ENCODE measurements around the gene KIF5A.
A peak's percentile ranks its signal among the peaks of the same experiment; 100 is the strongest.
"Not testable (repeated sequence)": the region's sequence is repeated elsewhere in the genome, so short reads cannot be mapped to it uniquely, and the experiment has no call there.

KIF5A gene

GRCh38 chr12:57584690-57585089 lies 34.8 kb downstream of the KIF5A start:
- DNase-seq (ENCODE audit: low read depth), result no peak
- no peak overlapping the region for H3K4me3 ChIP-seq (ENCODE audit: low read depth, low read length)
- TF ChIP-seq CTCF (IDR thresholded peaks at IDR 0.05; ENCODE audit: low read depth, low read length), result no peak
- TF ChIP-seq MAX (IDR thresholded peaks at IDR 0.05; ENCODE audit: low read depth, low read length), result no peak
- no peak for TF ChIP-seq MYC (IDR thresholded peaks at IDR 0.05; ENCODE audit: low read depth, low read length)
- no peak for TF ChIP-seq POLR2A (IDR thresholded peaks at IDR 0.05; ENCODE audit: extremely low read depth, insufficient read length)

- no peak for DNase-seq (ENCODE audit: low read depth)
- no peak overlapping the region for H3K4me3 ChIP-seq (ENCODE audit: low read depth, low read length)
- TF ChIP-seq MYC (IDR thresholded peaks at IDR 0.05; ENCODE audit: low read depth, low read length) (no peak), POLR2A (IDR thresholded peaks at IDR 0.05; ENCODE audit: extremely low read depth, insufficient read length) (no peak), MAX (IDR thresholded peaks at IDR 0.05; ENCODE audit: low read depth, low read length) (no peak)
These were observed 35.3 kb downstream of the KIF5A start for GRCh38 chr12:57585156-57585555.

GRCh38 chr12:57586128-57586527 lies 36.3 kb downstream of the KIF5A start:
- DNase-seq (ENCODE audit: low read depth), result no peak
- no peak for TF ChIP-seq MAX (IDR thresholded peaks at IDR 0.05; ENCODE audit: low read depth, low read length)
- no peak for TF ChIP-seq POLR2A (IDR thresholded peaks at IDR 0.05; ENCODE audit: extremely low read depth, insufficient read length)
- TF ChIP-seq MYC (IDR thresholded peaks at IDR 0.05; ENCODE audit: low read depth, low read length), result no peak
- TF ChIP-seq CTCF (IDR thresholded peaks at IDR 0.05; ENCODE audit: low read depth, low read length), result no peak
- H3K4me3 ChIP-seq (ENCODE audit: low read depth, low read length), result no peak overlapping the region

GRCh38 chr12:57586832-57587429 lies 37.1 kb downstream of the KIF5A start:
- H3K4me3 ChIP-seq (ENCODE audit: low read depth, low read length), result no peak overlapping the region
- DNase-seq (ENCODE audit: low read depth), result no peak
- TF ChIP-seq CTCF (IDR thresholded peaks at IDR 0.05; ENCODE audit: low read depth, low read length), result no peak
- TF ChIP-seq MYC (IDR thresholded peaks at IDR 0.05; ENCODE audit: low read depth, low read length), result no peak
- TF ChIP-seq POLR2A (IDR thresholded peaks at IDR 0.05; ENCODE audit: extremely low read depth, insufficient read length), result no peak
- TF ChIP-seq MAX (IDR thresholded peaks at IDR 0.05; ENCODE audit: low read depth, low read length), result no peak

GRCh38 chr12:57588951-57589610 lies 39.2 kb downstream of the KIF5A start:
- not testable (repeated sequence) for H3K4me3 ChIP-seq (ENCODE audit: low read depth, low read length); DNase-seq (ENCODE audit: low read depth)

- TF ChIP-seq MYC (IDR thresholded peaks at IDR 0.05; ENCODE audit: low read depth, low read length), result no peak
- TF ChIP-seq POLR2A (IDR thresholded peaks at IDR 0.05; ENCODE audit: extremely low read depth, insufficient read length), result no peak
- TF ChIP-seq MAX (IDR thresholded peaks at IDR 0.05; ENCODE audit: low read depth, low read length), result no peak
- TF ChIP-seq CTCF (IDR thresholded peaks at IDR 0.05; ENCODE audit: low read depth, low read length), result no peak
- peak overlapping the region; percentile 74 for H3K4me3 ChIP-seq (ENCODE audit: low read depth, low read length)
- DNase-seq (ENCODE audit: low read depth), result no peak
These were observed 40.6 kb downstream of the KIF5A start for GRCh38 chr12:57590479-57590863.
